ENCODE measurements around the gene DENND5A.

GRCh38 chr11:9137293-9138132 lies 127.6 kb downstream of the DENND5A start:
- TF ChIP-seq POLR2A (IDR thresholded peaks at IDR 0.05; ENCODE audit: extremely low read depth, insufficient read length) (no peak), CTCF (IDR thresholded peaks at IDR 0.05; ENCODE audit: low read depth, low read length) (peak; percentile 94), MAX (IDR thresholded peaks at IDR 0.05; ENCODE audit: low read depth, low read length) (no peak)
